DMS153 treated with DMSO at 0.1 percent for 48 hours (cell line): ENCODE data around the gene CLPTM1.
"Not testable (repeated sequence)": the region's sequence is repeated elsewhere in the genome, so short reads cannot be mapped to it uniquely, and the experiment has no call there.

Source experiments
- DNase-seq: peaks from one replicate; lab custom pipeline; 2025; ENCODE audit not compliant: unreplicated experiment; lab: John Stamatoyannopoulos, UW

Gene CLPTM1

DNA sequence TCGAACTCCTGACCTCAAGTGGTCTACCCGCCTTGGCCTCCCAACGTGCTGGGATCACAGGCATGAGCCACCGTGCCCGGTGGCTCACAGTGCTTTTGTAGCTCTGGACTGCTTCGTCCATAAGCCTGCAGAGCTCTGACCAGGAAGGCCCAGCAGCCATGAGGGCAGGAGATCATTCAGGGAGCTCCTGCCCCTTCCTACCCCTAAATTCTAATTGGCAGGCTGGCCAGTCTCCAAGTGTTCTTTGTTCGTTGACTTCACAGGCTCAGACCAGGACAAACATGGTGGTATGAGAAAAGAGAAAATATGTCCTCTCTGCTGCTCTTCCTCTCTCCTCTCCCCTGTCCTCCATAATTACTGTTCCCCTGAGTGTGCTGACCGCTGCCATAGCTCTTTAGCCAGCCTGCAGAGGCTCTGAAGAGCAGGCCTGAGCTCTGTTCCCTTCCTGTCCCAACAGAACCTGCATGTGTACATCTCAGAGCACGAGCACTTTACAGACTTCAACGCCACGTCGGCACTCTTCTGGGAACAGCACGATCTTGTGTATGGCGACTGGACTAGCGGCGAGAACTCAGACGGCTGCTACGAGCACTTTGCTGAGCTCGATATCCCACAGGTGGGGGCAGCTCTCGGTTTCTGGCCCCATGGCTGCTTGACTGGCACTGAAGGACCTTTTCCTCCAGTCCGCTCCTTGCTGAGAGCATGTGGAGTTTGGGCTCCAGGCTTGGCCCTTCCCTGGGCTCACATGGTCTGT is 19.0 kb downstream of the CLPTM1 start:
- no peak for DNase-seq

DNA sequence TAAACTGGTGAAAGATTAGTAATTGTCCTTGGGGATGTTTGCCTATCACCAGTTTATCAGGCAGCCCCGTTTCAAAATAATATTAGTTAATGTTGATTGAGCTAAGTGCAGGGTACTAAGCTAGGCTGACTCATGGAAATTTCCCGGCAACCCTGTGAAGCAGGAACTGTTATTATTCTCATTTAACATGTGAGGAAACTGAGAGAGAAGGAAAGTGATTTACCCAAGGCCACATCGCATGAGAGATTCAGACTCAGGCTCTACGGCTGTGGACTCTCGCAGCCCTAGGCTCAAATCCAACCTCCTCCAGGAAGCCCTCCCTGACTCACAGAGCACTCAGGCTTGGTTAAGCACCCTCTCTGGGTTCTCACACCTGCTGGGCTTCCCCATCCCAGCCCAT is 19.7 kb downstream of the CLPTM1 start:
- no peak for DNase-seq

DNA sequence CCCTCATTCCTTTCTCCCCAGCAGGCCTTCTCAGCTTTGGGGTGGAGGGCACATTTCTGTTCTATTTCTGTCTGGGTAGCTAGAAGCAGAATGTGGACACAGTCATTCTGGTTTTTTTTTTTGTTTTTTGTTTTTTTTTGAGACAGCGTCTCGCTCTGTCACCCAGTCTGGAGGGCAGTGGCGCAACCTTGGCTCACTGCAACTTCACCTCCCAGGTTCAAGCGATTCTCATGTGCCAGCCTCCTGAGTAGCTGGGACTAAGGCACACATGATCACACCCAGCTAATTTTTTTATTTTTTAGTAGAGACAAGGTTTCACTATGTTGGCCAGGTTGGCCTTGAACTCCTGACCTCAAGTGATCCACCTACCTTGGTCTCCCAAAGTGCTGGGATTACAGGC is 20.3 kb downstream of the CLPTM1 start:
- DNase-seq, result no peak

DNA sequence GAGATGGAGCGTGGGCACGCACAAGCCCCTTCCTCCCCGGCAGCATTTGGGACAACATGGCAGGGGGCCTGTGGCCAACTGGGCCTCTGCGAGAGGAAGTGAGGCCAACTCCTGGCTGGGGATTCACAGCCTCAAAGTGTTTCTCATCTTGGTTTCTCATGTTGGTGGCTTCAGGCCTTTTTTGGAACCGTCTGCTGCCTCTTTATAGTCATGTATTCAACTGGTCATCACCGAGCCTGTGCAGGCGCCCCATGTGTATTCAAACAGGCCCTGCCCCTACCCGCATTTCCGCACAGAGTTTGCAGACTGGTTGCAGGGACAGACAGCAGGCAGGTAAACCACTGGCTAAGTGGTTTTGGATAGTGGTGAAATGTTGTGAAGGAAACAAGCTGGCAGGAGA is 28.8 kb downstream of the CLPTM1 start:
- no peak for DNase-seq

DNA sequence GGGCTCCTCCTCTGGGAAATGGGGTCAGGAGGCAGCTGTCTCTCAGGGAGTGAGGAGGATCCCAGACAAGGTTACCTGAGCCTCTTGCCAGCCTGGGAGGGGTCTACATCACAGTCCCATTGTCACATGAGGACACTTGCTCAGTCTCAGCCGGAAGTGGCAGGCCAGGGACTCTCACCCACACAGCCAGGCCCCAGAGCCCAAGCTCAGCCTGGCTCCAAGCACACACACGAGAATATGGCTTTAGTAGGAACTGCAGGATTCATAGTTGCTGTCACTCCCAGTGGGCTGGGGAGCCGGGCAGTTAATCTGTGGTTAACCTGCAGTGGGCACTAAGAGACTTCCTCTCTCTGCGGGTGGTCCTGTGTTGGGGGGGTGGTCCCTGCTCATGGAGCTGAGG is 30.3 kb downstream of the CLPTM1 start:
- no peak for DNase-seq

DNA sequence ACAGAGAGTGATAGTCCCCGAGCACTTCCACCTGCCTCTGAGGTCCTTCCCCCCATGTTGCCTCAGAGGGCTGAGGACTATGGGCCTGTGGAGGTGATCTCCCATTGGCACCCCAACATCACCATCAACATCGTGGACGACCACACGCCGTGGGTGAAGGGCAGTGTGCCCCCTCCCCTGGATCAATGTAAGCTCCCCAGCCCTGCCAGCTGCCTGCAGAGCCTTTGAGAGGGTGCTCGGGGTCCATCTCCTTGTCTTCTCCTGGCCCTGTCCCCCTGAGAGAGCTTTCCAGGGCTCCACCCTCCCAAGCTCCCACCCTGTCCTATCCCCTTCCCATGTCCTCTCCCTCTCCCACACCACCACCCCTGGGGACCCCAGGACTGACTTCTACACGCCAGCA is 31.2 kb downstream of the CLPTM1 start:
- DNase-seq, result no peak

DNA sequence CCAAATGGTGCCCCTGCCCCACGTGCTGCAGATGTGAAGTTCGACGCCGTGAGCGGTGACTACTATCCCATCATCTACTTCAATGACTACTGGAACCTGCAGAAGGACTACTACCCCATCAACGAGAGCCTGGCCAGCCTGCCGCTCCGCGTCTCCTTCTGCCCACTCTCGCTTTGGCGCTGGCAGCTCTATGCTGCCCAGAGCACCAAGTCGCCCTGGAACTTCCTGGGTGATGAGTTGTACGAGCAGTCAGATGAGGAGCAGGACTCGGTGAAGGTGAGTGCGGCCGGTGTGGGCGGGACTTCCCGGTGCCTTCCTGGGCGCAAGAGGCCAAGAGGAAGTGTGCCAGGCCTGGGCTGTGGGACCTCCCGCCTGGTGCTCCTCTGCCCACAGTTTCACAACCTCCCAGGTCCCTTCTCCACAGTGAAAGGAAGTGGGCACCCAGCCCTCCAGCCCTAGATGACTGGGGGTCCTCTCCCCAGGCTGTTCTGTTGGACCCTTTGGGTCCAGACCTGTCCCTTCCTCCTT is 32.0 kb downstream of the CLPTM1 start:
- no peak for DNase-seq

DNA sequence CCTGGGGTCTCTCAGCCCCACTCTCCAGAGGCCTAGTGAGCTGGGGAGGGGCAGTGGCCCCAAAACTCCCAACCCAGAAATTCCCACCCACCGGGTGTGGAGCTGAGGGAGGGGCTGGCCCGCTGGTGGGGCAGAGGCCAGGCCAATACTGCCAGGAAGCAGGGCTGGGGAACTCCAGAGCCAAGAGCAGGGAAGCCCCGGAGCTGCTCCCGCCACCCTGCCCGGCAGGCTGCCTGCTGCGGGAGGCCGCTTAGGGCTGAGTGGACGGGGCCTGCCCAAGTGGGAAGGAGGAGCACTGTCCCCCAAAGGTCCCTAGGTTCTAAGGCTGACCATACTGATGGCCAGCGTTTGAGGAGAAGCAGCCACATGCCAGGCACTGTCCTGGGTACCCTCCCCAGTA is 33.1 kb downstream of the CLPTM1 start:
- no peak for DNase-seq

DNA sequence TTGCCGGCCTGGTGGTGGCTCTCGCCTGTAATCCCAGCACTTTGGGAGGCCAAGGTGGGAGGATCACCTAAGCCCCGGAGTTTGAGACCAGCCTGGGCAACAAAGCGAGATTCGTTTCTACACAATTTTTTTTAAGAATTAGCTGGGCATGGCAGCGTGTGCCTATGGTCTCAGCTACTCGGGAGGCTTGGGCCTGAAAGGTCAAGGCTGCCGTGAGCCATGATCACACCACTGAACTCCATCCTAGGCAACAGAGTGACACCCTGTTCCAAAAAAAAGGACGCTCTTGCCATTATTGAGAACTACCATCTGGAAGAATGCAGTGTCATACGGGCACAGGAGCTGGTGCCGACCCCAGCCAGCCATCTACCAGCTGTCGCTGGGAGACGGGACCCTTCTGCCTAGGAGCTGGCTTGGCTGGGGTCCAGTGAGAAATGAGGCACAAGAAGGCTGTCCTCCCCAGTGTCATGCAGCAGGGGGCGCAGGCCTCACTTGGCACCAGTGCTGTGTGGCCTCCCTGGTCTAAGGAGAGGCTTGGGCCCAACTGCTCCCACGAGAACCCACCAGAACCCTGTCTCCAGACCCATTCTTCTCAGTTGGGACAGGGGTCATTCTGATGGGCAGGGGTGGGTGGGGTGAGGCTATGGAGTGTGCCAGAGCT is 33.8 kb downstream of the CLPTM1 start:
- no peak for DNase-seq

DNA sequence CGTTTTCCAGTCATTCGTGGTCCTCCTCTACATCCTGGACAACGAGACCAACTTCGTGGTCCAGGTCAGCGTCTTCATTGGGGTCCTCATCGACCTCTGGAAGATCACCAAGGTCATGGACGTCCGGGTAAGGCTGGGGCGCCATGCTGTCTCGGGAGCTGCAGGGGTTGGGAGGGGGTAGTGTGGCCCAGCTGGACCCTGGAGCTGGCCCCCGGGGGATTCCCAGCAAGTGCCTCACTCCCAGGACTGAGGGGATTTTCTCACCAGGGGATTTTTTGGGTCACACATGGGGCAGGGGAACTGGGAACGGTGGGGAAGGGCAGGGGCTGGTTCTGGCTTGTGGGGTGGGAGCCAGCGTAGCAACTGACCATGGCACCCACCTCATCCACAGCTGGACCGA is 35.3 kb downstream of the CLPTM1 start:
- DNase-seq, result no peak

DNA sequence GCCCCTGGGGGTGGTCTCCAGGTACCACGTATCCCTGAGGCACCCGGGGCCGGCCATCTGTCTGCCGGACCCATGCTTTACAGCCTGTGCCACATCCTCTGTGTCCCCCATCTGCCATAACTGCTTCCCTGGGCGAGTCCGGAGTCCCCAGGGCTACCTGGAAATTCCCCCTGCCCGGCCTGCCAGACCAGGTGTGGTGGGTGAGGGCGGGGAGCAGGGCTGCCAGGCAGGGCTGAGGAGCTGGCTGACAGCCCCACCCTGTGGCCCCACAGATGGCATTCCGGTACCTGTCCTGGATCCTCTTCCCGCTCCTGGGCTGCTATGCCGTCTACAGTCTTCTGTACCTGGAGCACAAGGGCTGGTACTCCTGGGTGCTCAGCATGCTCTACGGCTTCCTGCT is 35.8 kb downstream of the CLPTM1 start:
- DNase-seq, result no peak

DNA sequence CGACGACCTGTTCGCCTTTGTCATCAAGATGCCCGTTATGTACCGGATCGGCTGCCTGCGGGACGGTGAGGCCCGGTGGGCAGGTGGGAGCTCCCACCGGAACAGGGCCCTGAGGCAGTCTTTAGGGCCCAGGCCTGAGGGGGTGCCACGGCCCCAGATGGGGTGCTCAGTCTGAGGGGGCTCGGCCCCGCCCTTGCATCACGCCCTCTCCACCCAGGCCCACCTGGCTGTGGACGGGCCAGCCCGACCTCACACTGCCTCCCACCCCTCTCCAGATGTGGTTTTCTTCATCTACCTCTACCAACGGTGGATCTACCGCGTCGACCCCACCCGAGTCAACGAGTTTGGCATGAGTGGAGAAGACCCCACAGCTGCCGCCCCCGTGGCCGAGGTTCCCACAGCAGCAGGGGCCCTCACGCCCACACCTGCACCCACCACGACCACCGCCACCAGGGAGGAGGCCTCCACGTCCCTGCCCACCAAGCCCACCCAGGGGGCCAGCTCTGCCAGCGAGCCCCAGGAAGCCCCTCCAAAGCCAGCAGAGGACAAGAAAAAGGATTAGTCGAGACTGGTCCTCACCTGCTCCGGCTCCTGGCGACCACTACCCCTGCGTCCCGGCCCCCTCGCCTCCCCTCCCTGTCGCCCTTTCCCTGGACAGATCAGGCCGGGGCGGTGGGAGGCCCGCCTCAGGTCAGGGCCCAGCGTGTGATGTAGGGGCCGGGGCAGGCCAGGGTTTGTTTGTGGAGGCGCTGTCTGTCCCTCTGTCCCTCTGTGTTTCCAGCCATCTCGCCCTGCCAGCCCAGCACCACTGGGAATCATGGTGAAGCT is 37.4 kb downstream of the CLPTM1 start:
- no peak for DNase-seq

DNA sequence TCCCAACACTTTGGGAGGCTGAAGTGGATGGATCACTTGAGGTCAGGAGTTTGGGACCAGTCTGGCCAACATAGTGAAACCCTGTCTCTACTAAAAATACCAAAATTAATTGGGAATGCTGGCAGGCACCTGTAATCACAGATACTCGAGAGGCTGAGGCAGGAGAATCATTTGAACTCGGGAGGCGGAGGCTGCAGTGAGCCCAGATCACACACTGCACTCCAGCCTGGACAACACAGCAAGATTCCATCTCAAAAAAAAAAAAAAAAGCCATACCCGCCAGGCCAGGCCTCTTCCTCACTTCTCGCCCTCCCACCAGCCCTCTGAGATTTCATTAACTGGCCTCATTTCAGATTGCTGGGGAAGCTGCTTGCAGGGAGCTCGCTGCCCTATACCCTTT is 38.3 kb downstream of the CLPTM1 start:
- no peak for DNase-seq

DNA sequence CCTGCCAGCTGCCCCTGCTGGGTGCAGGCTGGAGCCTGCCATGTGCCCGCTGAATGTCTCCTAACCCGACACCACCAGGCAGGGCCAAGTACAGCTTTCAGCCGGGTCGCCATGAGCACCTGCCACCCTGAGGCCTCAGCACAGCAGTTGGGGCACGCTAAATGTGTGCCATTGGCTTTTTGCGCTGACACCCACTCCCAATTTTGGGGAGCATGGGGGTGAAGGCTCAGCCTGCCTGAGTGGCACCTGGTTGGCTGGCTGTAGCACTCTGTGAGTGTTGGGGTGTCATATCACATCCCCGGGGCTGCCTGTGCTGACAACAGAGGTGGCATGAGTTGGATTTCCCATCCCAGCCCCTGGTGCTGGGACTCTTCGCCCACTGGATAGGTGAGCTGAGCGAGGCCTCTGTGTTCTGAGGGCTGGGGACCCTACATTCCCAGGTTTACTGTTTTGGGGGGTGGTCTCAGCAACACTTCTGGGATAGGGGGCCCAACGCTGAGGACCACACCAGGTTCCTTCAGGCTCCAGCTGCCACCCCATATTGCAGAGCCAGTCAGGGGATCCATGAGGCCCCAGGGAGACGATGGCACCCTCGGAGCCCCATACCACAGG is 38.9 kb downstream of the CLPTM1 start:
- DNase-seq, result no peak

DNA sequence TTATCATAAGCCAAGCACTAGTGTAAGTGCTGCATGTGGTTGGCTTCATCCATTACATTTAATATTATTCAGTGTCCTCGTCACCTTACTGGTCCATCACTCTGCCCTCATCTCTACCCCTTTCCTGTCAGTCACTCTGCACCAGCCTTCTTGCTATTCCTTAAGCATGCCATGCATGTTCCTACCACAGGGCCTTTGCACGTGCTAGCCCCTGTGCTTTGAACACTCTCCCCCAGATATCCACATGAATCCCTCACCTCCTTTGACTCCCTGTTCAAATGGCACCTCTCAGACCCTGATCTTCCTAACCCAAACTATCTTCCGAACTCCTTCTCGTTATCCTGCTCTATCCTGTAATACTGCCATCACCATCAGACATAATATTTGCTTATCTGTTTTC is 42.8 kb downstream of the CLPTM1 start:
- no peak for DNase-seq

DNA sequence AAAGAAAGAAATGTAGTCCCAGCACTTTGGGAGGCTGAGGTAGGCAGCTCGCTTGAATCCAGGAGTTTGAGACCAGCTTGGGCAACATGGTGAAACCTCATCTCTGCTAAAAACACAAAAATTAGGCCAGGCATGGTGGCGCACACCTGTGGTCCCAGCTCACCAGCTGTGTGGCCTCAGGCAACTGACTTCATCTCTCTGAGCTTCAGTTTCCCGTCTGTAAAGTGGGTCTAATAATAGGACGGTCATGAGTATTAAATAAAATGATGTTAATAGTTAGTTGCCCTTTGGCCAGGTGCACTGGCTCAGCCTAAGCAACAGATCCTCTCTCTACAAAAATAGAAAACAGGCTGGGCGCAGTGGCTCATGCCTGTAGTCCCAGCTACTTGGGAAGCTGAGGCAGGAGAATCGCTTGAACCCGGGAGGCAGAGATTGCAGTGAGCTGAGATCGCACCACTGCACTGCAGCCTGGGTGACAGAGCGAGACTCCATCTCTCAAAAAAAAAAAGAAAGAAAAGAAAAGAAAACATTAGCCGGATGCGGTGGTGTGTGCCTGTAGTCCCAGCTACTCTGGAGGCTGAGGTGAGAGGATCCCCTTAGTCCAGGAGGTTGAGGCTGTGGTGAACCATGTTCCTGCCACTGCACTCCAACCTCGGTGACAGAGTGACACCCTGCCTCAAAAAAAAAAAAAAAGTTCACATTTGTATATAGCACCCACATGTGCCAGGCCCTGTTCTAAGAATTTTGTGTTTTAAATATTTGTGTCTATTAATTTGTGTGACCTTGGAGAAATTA is 44.1 kb downstream of the CLPTM1 start:
- not testable (repeated sequence) for DNase-seq

DNA sequence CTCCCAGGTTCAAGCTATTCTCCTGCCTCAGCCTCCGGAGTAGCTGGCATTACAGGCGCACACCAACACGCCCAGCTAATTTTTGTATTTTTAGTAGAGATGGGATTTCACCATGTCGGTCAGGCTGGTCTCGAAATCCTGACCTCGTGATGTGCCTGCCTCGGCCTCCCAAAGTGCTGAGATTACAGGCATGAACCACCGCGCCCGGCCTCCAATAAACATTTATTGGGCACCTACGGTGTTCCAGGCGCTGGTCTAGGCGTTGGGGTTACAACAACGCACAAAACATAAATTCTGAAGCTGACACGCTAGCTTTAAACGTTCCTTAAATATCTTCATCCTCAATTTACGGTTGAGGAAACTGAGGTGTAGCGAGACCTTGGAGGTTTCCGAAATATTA is 45.5 kb downstream of the CLPTM1 start:
- DNase-seq, result not testable (repeated sequence)

DNA sequence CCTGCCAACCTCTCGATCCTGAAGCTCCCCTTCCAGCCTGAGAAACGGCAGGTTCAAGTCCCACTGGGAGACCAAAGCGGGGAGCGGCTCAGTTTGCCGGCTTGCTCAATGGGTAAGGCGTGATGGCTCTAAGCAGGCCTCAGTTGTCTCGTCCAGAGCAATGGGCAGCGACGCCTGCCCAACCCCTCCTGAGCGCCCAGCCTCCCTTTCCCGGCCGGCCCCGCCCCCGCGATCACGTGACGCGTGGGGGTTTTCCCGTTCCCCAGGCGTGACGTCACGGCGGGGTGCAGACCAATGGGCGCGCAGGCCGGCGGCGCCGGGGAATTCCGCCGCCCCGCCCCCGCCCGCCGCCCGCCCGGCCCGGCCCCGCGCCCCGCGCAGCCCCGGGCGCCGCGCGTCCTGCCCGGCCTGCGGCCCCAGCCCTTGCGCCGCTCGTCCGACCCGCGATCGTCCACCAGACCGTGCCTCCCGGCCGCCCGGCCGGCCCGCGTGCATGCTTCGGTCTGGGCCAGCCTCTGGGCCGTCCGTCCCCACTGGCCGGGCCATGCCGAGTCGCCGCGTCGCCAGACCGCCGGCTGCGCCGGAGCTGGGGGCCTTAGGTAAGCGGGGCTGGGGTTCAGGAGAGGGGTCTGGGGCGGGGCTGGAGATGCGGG is 46.0 kb downstream of the CLPTM1 start, which contains the start of gene RELB:
Gene RELB (plus strand): TSS at position 378 of the 653 bp plus-strand sequence. CDS start 116 bp downstream, at position 494.
- peak; percentile 43 for DNase-seq

DNA sequence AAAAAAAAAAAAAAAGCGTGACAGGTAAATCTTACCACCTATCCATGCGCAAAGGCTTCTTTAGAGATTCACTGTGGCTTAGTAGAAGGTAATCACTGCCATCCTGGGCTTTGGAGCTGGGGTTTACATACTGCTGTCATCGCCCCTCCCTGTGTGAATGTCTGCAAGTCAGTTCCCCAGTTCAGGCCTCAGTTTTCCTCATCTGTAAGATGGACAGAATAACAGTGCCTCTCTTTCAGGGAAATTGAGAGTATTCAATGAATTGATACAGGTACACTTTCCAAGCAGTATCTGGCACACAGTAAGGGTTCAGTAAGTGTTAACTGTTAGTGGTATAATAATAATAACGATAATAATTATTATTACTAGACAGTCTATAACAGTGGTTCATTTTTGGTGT is 48.3 kb downstream of the CLPTM1 start:
- no peak for DNase-seq

DNA sequence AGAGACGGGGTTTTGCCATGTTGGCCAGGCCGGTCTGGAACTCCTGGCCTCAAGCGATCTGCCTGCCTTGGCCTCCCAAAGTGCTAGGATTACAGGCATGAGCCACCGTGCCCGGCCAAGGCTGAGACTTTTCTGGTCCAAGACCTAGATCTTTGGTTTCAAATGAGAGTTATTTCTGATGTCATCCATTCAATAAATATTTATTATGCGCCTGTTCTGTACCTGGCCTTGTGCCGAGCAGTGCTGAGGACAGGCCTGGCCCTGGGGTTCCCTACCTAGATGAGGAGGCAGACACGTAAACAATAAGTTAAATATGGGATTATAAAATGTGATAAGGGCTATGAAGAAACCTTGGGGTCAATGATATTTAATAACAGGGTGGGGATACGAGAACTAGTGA is 50.6 kb downstream of the CLPTM1 start:
- DNase-seq, result no peak
